Esophagus muscularis mucosa (tissue), 4 donors: ENCODE data around the gene IQCH.

Source experiments
- EP300 ChIP-seq: sonication (generic); formaldehyde crosslinking; IDR thresholded peaks from one replicate; pipeline ENCODE4 v1.6.1; 2017; ENCODE audit warnings: antibody characterized with exemption
- POLR2A ChIP-seq: fragments of 450-650 bp; IDR thresholded peaks from one replicate; pipeline ENCODE4 v1.6.1; 2017; ENCODE audit warnings: antibody characterized with exemption, moderate library complexity, mild to moderate bottlenecking, low read depth
- TF ChIP-seq, protein P1 (sequence below), 3 experiments: fragments of 200-600 bp in 2 of 3; fragments of 450-650 bp in 1 of 3; sonication (generic) in 2 of 3; IDR thresholded peaks; one replicate each; pipeline ENCODE4 v1.5.1; 2017 to 2019; ENCODE audit warnings: antibody characterized with exemption in 3 of 3, mild to moderate bottlenecking in 2 of 3, moderate library complexity in 1 of 3

DNA sequence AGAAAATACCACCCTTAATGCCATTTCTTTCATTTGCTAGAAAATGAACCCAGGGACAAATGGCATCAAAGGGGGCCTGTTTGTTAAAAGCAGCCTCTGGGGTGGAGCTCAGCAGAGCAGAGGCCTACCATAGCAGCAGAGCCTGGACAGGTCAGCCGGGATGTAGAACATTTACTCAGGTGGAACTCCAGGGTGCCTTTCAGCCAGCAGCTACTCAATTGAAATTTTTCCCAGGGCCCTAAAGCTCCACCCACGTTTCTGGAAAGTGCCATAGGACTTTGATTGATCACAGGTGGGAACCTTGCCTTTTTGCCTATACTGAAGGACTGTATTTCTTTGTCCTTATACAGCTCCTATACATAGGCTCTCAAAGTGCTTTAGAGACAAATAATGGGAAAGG, 191.9 kb downstream of the IQCH start:
- TF ChIP-seq, protein P1, sequence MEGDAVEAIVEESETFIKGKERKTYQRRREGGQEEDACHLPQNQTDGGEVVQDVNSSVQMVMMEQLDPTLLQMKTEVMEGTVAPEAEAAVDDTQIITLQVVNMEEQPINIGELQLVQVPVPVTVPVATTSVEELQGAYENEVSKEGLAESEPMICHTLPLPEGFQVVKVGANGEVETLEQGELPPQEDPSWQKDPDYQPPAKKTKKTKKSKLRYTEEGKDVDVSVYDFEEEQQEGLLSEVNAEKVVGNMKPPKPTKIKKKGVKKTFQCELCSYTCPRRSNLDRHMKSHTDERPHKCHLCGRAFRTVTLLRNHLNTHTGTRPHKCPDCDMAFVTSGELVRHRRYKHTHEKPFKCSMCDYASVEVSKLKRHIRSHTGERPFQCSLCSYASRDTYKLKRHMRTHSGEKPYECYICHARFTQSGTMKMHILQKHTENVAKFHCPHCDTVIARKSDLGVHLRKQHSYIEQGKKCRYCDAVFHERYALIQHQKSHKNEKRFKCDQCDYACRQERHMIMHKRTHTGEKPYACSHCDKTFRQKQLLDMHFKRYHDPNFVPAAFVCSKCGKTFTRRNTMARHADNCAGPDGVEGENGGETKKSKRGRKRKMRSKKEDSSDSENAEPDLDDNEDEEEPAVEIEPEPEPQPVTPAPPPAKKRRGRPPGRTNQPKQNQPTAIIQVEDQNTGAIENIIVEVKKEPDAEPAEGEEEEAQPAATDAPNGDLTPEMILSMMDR (IDR thresholded peaks at IDR 0.05), result no peak
- TF ChIP-seq EP300, result no peak
- no peak for TF ChIP-seq POLR2A
